ENCODE data around the gene CCDC138.

DNA sequence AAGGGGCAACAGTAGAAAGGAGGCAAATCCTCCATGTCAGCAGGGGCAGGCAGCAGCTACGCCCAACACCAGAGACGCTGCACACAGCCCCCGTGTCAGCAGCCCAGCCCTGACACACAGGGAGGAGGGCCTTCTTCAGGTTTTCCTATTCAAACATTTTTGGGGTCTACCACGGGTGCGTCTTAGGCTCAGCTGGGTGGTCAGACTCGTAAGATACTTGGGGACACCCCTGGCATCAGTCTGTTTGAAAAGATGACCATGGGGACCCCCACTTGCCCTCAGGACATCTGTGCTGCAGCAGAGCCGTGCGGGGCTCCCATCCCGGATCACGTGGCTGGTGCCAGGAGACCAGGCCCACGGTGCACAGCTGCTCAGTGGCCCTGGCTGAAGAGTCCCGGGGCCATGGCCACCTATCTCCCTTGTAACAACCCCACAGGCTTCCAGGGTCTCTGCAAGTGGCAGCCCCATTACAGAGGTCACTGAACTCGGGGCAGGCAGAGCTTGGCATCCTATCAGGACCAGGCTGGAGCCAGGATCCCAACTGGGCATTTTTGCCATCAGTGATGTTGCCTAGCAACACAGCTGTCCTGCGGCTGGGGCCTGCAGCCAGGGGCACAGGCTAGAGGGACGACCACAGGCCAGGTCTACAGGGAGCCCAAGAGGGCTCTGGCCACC is 120.0 kb downstream of the CCDC138 start:
- TF ChIP-seq POLR2A (IDR thresholded peaks at IDR 0.05) (no peak), CTCF (IDR thresholded peaks at IDR 0.05) (no peak)
